GM19397 (cell line): ENCODE results near the gene KRIT1.
"Not testable (repeated sequence)": the region's sequence is repeated elsewhere in the genome, so short reads cannot be mapped to it uniquely, and the experiment has no call there.

Source experiments
- ATAC-seq: cut with Tn5 transposase; IDR thresholded peaks from one replicate; pipeline ENCODE4 v1.9.1; 2021; ENCODE audit warnings: mild to moderate bottlenecking, moderate library complexity; ENCODE audit not compliant: unreplicated experiment

The KRIT1 gene

DNA sequence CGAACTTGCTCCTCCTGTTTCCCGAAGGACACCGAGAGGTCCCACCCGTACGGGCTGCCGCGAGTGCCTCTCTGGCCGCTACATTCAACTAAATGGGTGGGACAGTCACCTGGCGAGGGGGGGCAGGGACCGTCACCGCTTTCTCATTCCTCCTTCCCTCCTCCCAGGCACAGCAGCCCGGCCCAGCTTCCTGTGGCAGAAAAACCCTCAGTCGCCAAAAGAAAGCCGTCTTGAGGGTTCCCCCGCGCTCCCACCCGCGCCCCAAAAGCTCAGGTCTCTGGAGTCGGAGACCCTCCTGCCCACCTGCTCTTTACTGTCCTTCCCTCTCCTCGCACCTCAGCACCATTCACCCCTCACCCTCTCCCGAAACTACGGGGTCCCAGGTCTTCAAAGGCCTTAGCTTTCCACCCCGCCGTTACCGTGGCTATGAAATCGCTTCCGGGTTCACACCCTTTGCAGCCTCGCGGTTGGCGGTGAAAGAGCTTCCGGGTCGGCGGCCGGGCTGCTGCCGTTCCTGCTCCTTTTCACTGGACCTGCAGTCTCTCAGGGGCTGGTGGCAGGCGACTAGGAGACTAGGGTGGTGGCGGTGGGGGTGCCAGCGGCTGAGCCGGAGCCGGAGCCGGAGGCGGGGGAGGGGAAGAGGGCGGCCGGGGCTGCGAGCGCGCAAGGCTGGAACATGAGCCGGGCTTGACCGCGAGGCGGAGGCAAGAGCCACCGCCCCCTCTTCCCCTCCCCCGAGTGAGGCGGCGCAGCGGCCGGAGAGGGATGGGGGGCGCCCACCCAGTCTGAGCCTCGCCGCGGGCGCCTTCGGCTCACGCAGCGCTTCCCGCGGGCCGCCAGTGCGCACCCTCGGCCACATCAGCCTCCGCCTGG lies at the start of gene KRIT1, which contains the start of gene ANKIB1:
KRIT1 (minus strand) TSS at position 428 of the 873 bp plus-strand sequence. CDS start 3,779 bp downstream, outside the sequence.
ANKIB1 (plus strand) TSS at position 488 of the 873 bp plus-strand sequence. CDS start 49,005 bp downstream, outside the sequence.
- peak; percentile 77 for ATAC-seq

DNA sequence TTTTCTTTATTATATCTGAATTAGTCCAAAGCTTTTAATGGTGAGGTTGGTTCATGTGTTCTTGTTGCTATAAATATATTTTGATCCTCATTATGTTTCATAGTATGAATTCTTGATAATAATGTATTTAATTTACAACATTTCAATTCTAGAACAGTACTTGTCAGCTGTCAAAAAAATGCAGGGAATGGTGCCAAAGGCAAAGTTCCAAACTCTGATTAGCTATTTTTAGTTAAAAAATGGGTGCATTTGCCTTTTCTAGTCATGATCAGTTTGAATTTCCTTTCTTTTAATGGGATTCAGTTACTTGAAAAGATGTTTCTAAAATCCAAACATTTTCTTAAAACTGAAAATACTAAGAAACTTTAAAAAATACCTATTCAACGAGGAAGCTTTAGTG lies 49.7 kb upstream of the KRIT1 start:
- no peak for ATAC-seq

- ATAC-seq: no peak
Measured at GRCh38 chr7:92293896-92294590, 48.3 kb upstream of the KRIT1 start.

DNA sequence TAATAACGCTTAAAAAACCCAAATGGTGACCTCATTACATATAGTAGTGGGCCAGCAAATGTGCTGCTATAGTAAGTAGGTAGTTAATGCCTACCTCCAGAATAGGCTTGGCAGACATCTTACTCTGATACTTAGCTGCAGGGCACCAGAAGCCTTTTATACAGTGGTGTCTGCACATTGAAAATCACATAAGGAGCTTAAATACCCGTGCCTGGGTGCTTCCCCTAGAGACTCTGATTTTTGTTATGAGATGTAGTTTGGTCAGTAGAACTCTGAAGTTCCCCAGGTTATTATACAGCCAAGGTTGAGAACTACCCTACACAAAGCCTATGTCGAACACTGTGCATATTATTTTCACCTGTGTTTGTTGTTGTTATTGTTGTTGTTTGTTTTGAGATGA lies 47.3 kb upstream of the KRIT1 start:
- ATAC-seq: no peak

DNA sequence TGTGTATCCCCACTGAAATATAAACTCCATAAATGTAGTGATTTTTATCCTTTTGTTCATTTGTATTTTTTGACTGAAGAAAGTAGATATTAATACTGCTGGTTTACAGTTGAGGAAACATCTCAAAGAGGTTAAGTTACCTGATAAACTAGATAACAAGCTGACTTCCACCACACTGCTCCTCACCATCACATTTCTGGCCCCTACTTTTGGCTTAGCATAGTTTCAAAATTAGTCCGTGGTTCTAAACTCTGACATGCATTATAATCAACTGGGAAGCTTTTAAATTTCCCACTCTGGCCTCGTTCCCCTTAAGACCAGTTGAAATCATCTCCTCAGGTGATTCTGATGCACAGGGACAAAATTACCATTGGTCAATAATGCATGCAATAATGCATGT lies 43.6 kb upstream of the KRIT1 start:
- ATAC-seq: no peak

DNA sequence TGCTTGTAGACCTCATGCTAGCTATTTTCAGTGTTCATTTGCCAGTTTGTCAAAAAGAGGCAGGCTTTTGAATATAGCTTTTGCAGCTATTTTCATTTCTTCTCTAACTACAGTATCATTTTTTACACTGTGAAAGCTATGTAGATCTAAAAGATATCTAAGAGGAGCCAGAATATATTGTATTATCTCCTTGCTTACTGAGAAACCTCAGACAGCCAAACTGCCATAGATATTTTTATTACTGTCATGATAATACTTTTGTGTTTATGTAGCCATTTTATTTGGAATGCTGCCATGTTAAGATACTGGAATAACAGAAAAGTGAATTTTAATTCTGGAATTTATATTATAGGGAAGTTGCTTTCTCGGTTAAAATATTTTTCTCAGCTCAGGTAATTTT lies 37.2 kb upstream of the KRIT1 start:
- no peak for ATAC-seq

GRCh38 chr7:92282221-92282814 lies 36.6 kb upstream of the KRIT1 start:
- ATAC-seq: no peak

GRCh38 chr7:92281031-92281430 lies 35.3 kb upstream of the KRIT1 start:
- no peak for ATAC-seq

DNA sequence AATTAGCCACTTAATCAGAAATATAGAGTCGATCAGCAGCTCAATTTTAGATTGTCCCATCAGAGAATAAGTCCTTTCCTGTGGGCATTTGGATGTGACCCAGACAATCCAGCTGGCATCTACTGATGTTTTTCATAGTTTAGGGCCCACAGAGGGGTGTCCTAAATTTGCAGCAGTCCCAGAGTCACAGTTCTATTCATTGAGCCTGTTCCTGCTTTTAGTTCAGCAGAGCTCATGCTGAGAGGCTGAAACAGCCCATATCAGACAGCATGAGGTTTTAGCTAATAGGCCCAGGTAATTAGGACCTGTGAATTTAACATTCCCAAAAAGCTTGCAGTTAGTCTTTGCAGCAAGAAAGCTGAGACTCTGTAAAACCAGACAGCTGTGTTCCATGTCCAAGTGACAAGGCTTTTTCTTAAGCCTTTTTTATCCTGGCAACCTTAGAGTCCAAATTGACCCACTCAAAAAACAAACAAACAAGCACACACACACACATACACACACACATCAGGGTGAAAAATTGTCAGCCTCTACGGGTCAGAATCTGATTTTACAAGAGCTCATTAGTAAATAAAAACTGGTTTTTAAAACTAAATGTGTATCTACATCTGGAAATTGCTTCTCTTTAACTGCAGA lies 33.8 kb upstream of the KRIT1 start:
- no peak for ATAC-seq

DNA sequence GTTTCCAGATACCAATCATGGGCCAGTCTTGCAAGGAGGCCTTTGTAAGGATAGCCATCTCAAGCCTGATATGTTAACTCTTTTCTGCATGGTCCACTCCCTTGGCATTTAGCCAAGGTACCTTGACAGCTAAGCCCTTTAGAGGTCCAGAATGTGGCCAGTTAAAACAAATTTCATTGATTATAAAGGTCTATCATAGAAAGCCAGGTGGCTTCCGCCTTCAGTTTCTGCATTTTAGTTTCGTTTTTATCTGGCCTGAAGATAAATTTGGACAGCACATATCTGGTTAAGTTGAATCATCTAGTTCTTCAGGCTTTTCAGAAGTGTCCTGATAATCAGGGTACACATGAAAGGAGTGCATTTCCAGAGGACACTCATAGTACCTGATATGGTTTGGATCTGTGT lies 30.7 kb upstream of the KRIT1 start:
- peak; percentile 85 for ATAC-seq

- no peak for ATAC-seq
Measured at GRCh38 chr7:92275327-92275726, 29.6 kb upstream of the KRIT1 start.

DNA sequence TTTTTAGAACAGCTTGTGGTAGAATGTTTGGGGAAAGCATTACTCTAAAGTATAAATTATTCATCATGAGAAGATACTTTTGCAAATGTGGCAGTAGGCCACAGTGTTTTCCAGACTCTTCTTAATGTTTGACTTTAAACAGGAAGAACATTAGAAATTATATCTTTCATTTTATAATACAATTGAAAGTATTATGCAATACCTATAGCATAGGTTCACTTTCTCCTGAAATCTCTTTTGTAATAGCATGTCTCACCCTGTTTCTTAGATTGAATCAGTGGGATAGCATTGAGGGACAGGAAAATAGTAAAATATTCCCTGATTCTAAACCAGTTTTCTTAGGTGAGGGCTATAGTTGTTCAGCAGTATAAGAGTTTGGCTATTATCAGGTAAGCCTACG lies 23.2 kb upstream of the KRIT1 start:
- ATAC-seq: no peak

DNA sequence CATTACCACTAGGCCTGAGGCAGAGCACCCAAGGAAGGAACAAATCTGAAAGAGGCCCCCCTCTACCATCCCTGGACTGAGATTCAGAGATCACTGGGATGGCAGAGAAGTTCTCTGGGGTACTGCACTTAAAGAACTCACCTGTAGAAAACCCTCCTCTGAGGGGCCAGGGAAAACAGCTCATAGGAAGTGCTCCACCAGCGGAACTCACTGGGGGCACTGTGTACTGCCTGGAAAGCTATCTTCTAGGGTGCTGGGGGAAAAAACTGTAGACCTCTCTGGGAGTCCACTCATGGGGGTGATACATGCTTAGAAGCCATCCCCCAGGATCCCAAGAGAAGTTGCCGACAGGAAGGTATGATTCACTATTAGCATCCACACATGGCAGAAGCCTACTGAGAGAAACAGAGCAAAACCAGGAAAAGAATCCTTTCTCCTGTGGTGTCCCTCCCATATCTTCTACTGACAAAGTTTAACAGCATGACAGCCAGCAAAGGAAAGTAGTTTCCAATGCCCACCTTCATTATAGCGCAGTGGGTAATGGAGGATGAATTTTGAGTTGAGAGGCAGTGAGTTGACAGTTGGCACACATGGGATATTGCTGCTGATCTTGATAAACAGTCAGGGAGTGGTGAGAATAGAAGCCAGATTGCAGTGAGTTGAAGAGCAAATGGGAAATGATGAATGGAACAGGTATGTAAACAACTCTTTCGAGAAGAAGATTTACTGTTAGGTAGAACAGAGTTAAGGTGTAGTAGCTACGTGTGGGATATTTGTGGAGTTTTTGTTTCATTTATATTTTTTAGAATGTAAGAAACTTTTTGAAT lies 20.9 kb upstream of the KRIT1 start:
- ATAC-seq: no peak

DNA sequence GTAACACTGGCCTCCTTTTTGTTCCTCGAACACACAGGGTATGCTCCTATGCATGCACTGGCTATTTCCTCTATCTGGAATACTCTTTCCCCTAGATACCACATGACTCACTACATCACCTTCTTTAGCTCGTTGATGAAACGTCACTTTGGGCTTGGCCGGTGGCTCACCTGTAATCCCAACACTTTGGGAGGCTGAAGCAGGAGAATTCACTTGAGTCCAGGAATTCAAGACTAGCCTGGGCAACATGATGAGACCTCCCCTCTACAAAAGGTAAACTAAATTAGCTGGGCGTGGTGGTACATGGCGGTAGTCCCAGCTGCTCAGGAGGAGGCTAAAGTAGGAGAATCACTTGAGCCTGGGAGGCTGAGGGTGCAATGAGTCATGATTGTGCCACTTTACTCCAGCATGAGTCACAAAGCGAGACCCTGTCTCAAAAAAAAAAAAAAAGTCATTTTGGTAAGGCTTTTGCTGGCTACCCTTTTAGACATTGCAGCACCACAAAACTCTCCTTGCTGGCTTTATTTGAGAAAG lies 14.6 kb upstream of the KRIT1 start:
- no peak for ATAC-seq

DNA sequence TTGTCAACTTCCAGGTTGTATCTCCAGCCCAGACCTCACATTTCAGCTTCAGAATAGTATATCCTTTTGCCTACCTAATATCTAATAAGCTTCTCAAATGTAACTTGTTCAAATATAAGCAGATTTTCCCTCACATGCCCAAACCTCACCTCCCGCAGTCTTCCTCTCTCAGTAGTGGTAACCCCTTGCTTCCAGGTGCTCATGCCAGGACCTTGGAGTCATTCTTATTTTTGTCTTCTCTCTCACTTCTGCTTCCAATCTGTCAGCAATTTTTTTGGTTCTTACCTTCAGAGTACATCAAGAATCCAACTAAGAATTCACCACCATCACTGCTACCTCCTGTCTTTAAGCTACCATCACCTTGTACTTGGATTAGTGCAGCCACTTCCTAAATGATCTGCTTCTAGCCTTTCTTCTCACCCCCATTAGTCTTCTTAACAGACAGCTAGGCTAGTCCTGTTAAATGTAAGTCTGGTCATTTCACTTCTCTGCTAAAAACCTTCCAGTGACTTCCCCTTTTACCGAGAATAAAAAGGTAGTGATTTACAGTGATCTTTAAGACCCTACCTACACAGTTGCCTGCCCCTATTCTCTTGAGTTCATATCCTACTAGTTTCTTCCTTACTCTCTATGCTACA lies 14.0 kb upstream of the KRIT1 start:
- ATAC-seq: no peak

DNA sequence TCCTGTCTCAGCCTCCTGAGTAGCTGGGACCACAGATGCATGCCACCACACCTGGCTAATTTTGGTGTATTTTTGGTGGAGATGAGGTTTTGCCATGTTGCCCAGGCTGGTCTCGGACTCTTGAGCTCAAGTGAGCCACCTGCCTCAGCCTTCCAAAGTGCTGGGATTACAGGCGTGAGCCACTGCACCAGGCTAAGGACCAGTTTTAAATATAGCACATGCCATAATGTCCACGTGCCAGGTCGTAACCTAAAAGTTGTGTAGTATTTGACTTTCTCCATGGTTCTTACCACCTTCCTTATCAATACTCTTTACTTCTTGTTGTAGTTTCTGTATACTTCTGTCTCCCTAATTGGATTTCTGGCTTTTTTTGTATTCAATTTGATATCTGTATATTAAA lies 13.3 kb upstream of the KRIT1 start:
- ATAC-seq: no peak

DNA sequence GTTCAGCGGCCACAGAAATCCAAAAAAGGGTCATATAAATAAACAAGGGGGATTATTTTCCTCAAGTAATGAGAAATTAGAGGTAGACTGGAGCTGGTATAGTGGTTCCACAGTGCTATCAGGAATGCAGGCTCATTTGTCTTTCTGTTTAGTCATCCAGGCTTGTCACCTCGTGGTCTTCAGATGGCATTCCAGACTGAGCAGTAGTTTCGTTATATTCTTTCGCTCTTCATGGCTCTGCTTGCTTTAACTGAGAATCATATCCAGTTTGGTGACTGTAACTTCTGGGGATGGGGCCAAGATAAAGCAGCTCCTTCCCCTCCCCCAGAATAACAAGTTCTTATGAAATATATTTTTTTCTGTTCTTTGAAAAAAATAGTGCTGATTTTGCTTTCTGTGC lies 9.6 kb upstream of the KRIT1 start:
- ATAC-seq: no peak

DNA sequence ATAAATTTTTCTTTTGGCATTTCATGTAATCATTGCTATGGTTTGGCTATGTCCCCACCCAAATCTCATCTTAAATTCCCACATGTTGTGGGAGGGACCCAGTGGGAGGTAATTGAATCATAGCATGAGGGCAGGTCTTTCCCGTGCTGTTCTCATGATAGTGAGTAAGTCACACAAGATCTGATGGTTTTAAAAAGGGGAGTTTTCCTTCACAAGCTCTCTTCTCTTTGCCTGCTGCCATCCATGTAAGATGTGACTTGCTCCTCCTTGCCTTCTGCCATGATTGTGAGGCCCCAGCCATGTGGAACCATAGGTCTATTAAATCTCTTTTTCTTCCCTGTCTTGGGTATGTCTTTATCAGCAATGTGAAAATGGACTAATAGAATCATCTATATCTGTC lies 9.1 kb upstream of the KRIT1 start:
- ATAC-seq: not testable (repeated sequence)

DNA sequence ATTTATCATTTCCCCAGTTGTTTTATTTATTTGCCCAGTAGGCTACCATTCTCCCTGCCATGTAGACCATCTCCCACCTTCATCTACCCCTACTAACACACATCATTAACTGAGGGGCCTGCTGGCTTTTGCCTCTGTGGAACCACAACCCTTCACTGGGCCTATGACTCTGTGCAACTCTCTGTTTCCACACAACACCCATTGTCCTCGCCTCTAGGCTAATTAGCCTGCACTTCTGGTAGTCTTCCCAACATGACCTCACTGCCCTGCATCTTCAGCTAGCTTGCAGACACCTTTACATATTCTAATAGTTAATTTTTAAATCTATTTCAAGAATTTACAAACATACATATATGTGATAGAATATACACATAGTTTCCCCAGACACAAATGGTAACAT lies 7.5 kb upstream of the KRIT1 start:
- no peak for ATAC-seq

DNA sequence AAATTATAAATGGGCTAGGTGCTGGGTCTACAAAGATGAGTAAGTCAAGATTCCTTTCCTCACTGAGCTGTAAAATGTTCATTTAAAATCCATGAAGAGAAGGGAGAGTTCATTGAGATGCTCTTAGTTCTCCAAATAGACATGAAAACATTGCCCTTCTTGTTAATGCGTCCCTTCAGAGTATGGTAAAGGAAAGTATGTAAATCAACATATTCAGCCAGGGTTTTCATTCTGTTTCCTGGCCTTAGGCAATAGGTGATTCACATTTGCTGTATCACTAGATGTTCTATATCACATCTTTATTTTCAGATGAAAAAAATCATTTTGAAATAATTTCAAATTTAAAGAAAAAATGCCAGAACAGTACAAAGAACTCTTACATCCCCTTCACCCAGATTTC lies 5.5 kb upstream of the KRIT1 start:
- no peak for ATAC-seq
